Spleen (tissue), 7 donors: ENCODE results near the gene PTCD2.

Source experiments
- CTCF ChIP-seq, 11 experiments: fragments of 200-600 bp in 7 of 11; fragments of 450-650 bp in 4 of 11; sonication (generic) in 4 of 11; IDR thresholded peaks in 8 of 11; conservative IDR thresholded peaks in 3 of 11; 1 replicate in 7 of 11; 2 replicates in 4 of 11; pipeline versions ENCODE4 v1.4.0 to v1.8.0; 2016 to 2021; ENCODE audit warnings: antibody characterized with exemption in 11 of 11, inconsistent platforms in 4 of 11, mild to moderate bottlenecking in 1 of 11
- POLR2A ChIP-seq, 3 donors: fragments of 450-650 bp; IDR thresholded peaks; one replicate each; pipeline ENCODE4 v1.5.1; 2017; ENCODE audit warnings: antibody characterized with exemption in 3 of 3, mild to moderate bottlenecking in 1 of 3
- donor health status: DM: no; HTN: no; CAD: no; lungs with moderate emphysema.
- donor health status: DM: no; HTN: no; CAD: no.
- donor health status: DM: no; HTN: no; CAD: no.

- TF ChIP-seq CTCF (IDR thresholded peaks at IDR 0.05 in 8 of 11, conservative IDR thresholded peaks at IDR 0.05 in 3 of 11) = no peak
- TF ChIP-seq POLR2A (IDR thresholded peaks at IDR 0.05) = no peak
These were observed 7.0 kb upstream of the PTCD2 start for GRCh38 chr5:72313141-72313540.
